ENCODE results near the gene DUSP22.

DUSP22 gene

DNA sequence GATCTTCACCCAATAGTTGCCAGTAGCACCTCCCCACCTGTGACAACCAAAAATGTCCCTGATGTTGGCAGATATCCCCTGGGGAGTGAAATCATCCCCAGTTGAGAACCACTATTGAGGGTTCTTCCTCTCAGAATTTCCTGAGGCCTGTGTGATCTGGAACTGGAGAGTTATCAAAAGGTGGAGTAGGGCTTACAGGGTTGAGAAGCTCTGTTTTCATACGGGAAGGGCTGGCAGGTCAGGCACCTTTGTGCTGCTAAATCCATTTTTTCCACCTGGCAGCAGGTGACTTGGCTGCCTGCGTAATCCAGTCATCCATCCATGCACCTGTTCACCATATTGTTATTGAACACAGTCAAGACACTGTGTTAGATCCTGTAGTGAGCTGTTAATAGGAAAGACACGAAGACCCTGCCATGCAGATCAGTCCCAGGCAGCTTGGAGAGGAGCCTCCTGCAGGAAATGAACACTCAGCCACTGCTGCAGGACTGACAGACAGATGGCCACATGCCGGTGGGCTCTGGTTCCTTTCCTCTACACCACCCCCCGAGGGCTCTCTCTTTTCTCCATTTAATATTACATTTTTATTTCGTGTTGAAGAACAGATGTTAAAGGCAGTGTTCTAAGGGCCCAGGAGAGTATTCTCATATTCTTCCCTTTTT lies 5.4 kb downstream of the DUSP22 start:
- DNase-seq, result no peak

DNA sequence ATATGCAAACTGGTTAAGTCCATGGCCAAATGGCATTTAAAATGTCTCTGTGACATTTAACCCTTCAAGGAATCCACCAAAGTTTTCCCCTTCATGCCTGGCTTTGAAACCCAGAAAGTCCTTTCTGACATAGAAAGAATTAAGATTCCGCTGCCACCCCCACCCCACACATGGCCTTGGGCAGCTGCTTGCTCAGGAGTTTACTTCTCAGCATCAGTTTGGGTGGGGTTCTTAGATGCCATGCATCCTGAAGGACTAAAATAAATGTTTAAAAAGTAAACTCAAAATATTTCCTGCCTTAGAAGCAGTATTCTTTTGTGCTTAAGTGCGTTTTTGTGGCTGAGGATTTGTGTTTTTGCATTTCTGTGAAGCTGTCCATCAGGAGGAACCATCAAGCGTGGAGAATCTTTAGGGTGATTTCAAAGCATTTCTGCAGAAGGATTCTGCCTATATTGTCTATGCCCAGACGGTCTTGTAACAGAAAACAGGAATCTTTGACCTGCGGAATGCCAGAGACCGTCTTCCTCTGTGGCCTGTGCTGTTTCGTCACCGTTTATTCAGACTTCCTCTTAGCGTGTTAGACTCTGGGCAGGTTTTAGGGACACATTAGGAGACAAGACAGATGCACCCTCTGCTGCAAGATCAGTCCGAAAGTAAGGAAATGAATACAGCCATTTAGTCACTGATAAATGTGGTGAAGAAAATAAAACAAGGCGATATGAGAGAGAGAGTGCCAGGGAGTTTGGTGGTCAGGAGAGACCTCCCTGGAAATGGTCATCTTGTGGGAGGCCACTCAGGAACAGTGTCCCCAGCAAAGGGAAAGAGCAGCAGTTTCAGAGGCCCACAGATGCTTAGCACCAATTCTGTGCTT lies 6.2 kb downstream of the DUSP22 start:
- peak; percentile 86 for DNase-seq

DNA sequence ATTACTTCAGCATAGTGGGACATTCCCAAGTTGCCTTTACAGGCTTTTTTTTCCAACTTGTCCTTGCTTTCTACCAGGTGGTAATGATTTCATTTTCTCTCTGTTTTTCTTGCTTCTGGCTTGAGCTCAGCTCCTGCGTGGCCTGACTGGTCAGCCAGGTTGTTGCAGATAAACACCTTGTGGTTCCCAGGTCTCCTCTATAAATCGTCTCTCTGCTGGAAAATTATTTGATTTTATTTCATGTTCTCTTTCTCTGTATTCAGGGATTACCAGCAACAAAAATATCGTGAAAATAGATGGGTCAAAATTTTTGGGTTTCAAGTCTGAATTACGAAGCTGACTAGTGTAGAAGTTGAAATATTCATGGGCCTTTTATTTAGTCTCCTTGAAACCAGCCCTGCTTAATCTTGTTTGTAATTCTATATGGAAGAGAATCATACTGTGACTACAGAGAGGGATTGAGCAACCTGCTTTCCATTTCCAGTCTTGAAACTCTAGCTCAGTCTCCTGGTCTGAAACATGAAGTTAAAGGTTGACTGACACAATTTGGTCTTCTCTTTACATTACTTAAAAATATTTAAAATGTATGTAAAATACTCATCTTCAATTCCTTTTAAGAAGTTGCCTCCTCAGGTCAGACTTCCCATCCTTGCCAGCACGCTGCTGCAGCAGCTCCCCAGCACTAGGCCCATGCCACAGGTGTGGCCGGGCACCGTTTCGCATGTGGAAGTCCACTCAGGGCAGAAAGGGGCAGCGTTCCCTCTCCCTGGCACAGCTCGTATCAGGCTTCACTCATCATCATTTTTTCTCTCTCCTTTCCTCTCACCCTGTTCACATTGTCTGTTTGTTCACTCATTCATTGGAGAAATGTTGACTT lies 7.1 kb downstream of the DUSP22 start:
- DNase-seq, result peak; percentile 81

DNA sequence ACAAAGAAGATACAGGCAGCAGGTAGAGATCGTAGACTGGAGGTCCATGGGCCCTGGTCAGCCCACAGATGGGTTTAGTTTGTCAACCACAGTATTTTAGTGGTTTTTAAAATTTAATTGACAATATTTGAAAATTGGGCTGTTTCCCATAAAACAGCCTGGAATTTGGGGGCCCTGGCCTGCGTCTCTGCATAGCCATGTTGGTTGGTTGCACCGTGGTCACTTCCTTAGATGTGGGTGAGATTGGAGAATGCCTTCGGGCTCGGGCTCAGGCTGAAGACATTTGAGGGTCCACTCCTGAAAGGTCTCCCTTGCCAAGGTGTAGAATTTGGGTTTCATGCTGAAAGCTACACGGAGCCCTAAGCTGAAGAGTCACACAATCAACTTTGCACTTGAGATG lies 7.7 kb downstream of the DUSP22 start:
- no peak for DNase-seq

DNA sequence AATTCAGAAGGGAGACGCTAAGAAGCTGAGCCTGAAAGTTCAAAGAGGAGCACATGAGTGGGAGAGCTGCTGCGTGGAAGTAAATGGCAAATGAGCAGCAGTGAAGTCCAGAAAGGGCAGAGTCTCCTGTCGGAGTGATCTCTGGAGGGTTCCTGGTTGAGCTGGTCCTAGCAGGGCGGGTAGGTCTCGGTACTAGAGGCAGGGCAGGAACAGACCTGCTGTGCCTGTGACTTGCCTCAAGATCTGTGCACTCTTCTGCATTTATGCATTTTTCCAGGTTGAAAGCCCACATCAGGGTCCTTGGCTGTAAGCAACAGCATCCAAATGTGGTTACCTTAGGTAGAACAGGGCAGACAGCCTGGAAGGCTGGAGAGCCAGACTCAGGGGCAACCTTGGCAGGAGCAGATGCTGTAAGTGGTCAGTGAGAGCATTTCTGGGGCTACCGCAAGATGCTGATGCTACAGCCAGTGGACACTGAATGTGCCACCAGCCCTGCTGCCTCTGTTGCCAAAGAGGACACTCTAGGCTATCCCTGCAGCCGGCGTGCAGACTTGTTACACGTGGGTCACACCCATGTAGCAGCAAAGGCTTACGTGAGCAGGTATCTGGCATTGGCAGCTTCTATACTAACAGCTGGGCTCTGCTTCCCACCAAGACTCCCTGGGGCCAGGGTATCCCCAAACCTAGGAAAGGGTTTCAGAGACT lies 8.4 kb downstream of the DUSP22 start:
- no peak for DNase-seq

DNA sequence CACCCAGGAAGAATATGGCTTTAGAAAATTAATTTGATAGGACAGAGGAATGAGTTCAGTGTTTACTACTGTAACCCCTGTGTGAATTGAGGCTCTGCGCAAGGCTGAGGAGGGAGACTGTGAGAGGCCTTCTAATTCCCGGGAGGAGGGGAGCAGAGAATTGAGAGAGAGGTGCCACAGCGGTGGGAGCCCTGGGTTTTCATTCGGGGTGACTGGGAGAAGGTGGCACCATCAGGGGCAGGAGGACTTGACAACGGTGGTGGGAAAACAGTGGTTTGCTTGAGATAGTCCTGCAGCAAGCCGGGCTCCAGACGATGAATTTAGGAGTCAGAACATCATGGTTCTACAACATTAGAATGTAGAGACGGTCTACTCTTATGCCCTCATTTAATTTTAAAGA lies 9.2 kb downstream of the DUSP22 start:
- DNase-seq, result no peak

DNA sequence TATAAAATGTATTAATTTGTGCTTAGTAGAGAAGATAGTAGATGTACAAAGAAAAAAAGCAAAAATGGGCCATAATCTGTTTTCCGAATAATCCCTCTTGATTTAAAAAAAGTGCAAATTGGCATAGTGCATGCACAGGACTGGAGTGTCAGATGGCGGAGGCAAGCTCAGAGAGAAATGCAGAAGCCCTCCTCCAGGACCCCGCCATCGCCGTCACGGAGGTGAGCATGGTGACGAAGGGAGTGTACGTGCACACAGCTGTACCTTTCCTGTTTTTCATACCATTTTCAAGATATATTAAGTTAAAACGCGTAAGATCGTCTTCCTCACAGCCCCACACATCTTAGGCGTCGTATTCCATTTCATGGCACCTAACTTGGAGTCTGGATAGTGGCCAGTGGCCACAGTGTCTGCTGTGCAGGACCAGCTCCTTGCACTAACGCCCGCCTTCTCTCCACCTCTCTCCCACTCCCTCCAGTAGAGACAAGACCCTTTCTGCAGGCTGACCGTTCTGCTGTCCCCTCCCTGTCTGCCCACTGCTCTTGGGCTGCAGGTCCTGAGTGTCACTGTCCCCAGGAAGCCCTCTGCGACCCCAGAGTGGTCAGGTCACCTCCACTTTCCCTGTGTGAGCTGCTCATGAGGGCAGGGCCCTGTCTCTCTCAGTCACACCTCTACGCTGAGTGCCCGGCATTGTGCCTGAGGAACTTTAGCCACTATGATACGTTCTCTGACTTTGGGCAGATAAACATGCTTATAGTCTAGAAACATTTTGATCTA lies 9.8 kb downstream of the DUSP22 start:
- DNase-seq, result no peak

DNA sequence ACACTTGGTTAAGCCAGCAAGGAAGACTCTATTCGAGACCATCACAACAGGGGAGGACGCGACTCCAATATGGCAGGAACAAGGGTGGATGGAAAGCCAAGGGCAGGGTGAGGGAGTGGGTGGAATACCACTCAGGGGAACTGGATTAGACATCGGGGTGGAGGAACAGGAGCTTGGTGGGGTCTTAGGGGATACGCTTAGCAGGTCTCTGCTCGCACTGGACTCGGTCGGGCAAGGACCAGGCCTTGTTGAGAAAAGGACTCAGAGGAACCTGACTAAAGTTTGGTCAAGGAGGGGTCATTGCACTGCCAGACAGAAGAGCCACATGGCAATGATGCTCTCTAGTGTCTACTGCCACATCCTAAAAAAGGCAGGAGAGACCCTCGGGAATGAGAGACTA lies 10.5 kb downstream of the DUSP22 start:
- no peak for DNase-seq

DNA sequence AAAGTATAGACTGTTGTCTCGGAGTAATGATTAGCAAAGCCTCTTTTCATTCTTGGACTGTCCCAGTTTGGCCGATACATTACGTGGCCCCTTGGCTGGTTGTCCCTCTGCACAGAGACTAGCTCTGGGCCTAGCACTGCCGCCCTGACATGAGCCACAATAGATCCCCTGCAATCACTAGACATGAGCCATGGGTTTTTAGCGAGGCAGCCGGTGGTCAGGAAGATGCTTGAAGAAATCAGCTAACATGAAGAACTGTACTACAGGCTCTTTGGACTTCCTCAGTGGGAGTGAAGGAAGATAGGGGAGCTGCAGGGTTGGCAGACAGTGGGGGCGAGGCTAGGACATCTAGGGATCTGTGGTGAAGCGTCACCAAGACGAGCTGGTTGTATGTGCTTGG lies 11.0 kb downstream of the DUSP22 start:
- no peak for DNase-seq

DNA sequence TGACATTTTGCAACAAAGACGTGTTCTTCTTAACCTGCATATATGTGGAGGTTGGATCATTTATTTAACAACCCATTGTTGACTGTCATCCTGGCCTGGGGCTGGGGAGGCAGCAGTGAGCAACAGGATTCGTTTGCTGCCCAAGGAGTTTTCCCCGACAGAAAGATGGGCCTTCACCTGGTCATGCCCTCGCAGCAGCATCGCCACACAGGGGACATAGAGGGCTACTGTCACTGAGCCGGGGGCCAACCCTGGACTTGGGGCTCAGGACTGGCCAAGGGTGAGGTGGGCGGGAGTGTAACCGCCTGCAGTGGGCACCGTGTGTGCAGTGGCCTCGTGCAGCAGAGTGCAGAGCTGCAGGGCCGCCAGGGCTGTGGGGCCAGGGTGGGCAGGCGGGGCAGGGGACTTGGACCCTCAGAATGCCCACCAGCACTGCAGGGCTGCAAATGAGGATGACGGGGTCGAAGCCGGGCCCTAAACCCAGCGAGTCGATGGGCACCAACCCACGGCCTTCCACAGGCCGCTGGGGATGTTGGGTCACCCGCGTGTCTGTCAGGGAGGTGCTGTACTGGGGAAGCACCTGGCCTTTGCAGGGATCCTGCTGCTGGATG lies 11.8 kb downstream of the DUSP22 start:
- DNase-seq, result no peak

DNA sequence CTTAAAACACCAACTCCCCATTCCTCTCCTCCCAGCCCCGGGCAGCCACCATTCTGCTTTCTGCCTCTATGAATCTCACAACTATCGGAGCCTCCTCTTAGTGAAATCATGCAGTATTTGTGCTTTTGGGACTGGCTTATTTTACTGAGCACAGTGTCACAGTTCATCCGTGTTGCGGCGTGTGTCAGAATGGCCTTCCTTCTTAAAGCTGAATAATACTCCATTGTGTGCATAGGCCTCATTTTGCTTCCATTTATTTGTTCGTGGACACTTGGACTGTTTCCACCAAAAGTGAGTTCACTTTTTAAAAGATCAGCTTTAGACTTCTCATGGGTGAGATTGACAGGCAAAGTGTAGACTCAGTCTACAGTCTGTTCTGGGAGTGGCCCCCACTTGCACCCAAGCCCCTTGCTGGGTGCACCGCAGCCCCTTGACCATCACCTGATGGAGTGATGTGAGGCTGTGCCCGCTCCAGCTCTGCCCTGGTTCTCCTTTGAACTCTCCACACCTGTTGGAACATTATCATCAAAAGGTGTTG lies 12.6 kb downstream of the DUSP22 start:
- no peak for DNase-seq

DNA sequence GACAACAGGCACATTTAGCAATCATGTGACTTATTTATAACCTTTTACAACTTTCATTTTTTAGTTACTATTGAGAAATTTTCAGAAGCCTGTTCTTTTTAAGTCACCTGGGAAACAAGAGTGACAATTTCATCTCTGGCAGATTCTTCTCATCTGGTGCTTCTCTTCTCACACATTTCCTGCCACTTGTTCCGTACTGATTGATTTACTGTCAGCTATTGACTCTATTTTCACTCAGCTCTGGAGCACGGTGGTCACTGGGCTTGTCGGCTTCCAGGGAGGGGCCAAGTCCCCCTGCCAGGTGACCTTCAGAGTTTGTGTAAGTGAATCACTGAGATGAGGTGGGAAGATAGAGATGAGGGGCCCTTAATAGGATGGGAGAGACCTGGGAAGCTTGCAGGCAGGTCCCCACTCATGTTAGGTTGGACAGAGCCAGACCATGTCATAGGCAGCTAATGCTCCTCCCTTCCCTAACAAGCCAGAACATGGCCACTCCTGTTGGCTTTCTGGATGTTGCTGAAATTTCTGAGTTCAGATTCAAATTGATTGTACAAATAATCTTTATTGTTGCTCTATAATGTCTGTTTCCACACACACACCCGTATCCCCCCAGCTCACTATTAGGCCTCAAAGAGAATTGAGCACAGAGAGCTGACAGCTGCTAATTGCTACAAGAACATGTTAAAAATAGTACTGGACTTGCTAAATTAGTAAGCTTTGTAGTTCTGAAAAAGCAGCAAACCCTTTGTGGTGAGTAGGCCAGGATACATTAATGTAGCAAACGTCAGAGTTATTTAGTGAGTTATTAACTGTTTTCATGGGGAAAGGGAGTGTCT lies 13.3 kb downstream of the DUSP22 start:
- DNase-seq, result no peak

DNA sequence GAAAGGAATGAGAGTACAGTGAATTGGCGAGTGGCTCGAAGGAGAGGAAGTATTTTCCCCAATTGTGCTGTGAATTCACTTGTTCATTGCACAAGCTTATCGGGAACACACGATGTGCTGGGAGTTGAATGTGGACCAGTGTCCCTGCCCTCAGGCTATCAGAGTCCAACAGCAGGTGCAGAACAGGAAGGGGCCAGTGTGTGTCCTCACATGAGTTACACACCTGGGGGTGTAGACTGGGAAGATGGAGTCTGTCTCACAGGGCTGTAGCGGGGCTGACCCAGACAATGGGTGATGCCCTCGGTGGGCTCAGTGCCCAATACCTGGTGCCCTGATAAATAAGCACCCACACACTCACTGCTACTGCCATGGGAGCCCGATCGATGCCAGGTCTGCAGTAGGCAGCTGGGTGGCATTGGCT lies 14.4 kb downstream of the DUSP22 start:
- DNase-seq, result no peak

DNA sequence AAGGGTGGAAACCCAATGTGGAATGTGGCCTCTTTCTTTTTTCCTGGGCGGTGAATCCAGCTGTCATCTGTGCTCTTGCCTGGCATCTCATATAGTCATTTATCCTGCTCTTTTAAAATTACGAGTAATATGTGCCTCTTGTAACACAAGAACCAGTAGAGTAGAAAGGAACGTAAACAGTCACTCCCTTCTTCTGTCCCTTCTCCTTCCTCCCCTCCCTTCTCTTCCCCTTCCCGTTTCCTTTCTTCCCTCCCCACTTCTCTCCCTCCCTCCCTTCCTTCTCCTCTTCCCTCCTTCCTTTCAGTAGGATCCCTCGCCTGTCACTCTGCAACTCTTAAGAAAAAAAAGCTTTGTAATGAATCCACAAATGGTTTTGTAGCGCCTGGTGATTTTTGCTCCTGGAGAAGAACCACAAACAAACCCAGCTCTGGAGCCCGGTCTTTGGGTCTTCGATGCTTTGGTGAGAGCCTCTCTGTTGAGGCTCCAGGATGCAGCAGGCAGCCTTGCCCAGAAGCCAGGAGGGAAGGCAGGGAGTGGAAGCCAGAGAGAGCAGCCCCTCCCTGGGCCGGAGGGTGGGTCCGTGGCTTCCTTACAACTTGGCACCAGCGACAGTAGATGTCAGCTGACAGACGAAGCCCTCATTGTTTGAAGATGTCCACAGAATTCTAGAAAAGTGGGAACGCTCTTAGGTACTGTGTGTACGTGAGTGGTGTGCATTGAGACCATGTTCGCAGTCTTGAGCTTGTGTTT lies 15.0 kb downstream of the DUSP22 start:
- no peak for DNase-seq

DNA sequence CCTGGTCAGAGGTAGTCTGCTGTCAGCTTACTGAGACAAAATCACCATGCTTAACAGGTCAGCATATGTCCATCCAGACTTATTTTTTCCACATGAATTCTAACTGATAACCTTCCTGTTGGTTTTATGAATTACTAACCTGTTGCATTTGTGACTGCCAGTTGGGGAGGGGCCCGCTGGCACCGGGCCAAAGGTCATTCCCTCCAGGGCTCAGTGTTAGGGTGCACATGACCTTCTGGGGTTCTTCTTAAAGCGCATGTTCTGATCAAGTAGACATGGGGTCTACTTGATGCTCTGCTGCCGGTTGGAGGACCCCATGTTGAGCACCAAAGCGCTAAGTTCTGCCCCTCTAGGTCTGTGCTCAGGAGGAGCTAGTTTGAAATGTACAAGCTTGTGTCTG lies 15.6 kb downstream of the DUSP22 start:
- DNase-seq, result no peak

DNA sequence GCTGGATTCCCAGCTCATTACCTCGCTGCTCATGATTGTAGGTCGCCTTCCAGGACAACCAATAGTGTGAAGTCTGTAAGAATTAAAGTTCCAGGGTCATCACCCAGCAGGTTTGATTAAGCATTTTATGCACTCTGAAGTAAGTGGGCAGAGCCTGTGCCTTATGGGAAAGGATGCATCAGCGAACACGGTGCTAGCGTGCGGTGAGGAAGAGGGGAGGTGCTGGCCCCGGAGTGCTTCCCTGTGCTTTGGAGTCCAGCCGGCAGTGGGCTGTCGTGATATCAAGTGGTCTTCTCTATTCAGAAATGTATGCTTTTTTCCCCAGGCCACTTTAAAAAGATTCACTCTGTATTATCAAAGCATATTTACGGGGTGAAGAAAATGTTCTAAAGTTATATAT lies 16.0 kb downstream of the DUSP22 start:
- no peak for DNase-seq

DNA sequence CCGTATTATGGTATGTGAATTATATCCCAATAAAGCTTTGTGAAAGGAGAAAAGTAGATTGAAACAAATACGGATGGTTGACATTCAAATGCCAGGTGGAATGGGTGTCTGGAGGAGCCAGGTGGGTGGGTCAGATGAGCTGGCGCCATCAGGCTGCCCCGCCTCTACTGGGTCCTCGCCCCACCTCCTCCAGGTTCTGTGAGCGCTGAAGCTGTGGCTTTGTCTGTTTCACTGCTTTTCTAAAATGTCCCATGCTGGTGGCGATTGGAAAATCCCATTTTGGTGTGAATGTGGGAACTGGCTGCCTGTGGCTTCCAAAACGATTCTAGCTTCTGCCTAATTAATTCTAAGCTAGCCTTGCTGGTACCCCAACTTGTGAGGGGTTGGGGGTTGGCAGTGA lies 16.5 kb downstream of the DUSP22 start:
- no peak for DNase-seq

DNA sequence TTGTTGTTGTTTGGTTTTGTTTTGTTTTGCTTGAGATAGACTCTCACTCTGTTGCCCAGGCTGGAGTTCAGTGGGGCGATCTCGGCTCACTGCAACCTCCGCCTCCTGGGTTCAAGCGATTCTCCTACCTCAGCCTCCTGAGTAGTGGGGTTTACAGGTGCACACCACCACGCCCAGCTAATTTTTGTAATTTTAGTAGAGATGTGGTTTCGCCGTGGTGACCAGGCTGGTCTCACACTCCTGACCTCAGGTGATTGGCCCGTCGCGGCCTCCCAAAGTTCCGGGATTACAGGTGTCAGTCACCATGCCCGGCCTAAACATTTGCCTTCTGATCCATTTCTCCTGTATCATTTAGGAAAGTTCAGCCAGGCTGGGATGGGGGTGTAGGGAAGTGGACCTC lies 17.7 kb downstream of the DUSP22 start:
- DNase-seq, result no peak

DNA sequence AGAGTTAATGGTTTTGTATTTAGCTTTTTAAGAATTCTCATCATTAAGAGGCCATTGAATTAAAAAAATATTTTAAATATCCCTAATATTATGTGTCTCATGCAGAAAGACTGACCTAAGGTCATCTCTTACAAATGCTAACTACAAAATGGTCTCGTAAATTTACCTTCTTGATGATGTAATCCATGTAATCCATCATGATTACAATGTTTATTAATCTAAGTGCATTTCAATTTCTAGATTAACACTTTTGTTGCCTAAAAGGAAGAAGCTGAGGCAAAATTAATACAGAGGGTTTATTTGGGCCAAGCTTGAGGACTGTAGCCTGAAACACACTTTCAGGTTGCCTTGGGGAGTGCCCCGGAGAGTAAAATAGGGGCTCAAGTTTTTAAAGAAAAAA lies 18.4 kb downstream of the DUSP22 start:
- no peak for DNase-seq

Measured in inflammatory macrophage treated with lipopolysaccharide for 4 hours (primary cell).